Fibroblast of the aortic adventitia (primary cell): ENCODE data around the gene MUC21. TPM values are rescaled to one million over a fixed set of nuclear protein-coding genes. Genes with fewer than 3 reads are reported as not detected.

Source experiments
- DNase-seq: peaks from one replicate; pipeline ENCODE4 v3.0.0-alpha.2; 2010; ENCODE audit warnings: low read depth
- H3K4me3 ChIP-seq: 2 replicates; pipeline ENCODE4 v1.5.1; 2011; ENCODE audit warnings: low read depth, mild to moderate bottlenecking, control low read depth, low read length, moderate library complexity
- CTCF ChIP-seq: IDR thresholded peaks from 2 replicates; pipeline ENCODE4 v1.5.1; 2011; ENCODE audit warnings: mild to moderate bottlenecking, low read length, control low read depth, inconsistent platforms; ENCODE audit not compliant: insufficient read depth
- total RNA-seq: library from RNA; depleted of rRNA; stranded (reverse); fragments of >200 nt; gene quantifications from 2 replicates; pipeline ENCODE4 v1.2.3, GENCODE V29; 2012; ENCODE audit warnings: low replicate concordance

Gene MUC21
- total RNA-seq, 1 donor, result not detected

DNA sequence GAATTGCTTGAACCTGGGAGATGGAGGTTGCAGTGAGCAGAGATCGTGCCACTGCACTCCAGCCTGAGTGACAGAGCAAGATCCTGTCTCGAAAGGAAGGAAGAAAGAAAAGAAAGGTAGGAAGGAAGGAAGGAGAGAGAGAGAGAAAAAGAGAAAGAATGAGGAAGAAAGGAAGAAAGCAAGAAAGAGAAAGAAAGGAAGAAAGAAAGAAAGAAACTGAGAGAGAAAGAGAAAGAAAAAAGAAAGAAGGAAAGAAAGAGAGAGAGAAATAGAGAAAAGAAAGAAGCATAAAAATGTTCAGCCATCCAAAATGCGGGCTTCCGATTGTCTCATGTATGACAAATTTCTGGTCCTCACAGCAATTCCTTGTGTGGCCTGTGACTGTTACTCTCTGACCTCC, 49.6 kb downstream of the MUC21 start:
- no peak for TF ChIP-seq CTCF
- no peak for DNase-seq
- no peak overlapping the region for H3K4me3 ChIP-seq

GRCh38 chr6:31035862-31036497, 52.5 kb downstream of the MUC21 start:
- no peak for TF ChIP-seq CTCF
- peak; percentile 36 for DNase-seq
- H3K4me3 ChIP-seq, result no peak overlapping the region

- no peak for DNase-seq
- TF ChIP-seq CTCF, result no peak
- H3K4me3 ChIP-seq, result no peak overlapping the region
Observed at GRCh38 chr6:31037169-31037568, 53.7 kb downstream of the MUC21 start.

- peak; percentile 27 for DNase-seq
- no peak overlapping the region for H3K4me3 ChIP-seq
- TF ChIP-seq CTCF, result no peak
Observed at GRCh38 chr6:31037682-31038081, 54.2 kb downstream of the MUC21 start.

GRCh38 chr6:31038559-31038958, 55.0 kb downstream of the MUC21 start:
- no peak for TF ChIP-seq CTCF
- H3K4me3 ChIP-seq, result no peak overlapping the region
- DNase-seq, result no peak

Other genes starting within 250 kb of the MUC21 start
- 77.8 and 109 TPM in 2 replicates for gene FLOT1, start 241.0 kb upstream of the MUC21 start, total RNA-seq
- gene IER3, start 239.2 kb upstream of the MUC21 start, total RNA-seq, result 23.8 and 26.7 TPM in 2 replicates
- gene DDR1, start 99.2 kb upstream of the MUC21 start, total RNA-seq, result 7.7 and 41.9 TPM in 2 replicates
- gene GTF2H4, start 75.5 kb upstream of the MUC21 start, total RNA-seq, result 3.8 and 12.7 TPM in 2 replicates
- gene VARS2, start 69.5 kb upstream of the MUC21 start, total RNA-seq, result 15.6 and 18.5 TPM in 2 replicates
- not detected in 2 replicates for gene SFTA2, start 51.5 kb upstream of the MUC21 start, total RNA-seq
- under 0.01 TPM in 1 of 2 replicates, not detected in the other for gene MUCL3, start 42.7 kb upstream of the MUC21 start, total RNA-seq
- gene MUC22, start 26.8 kb downstream of the MUC21 start, total RNA-seq, result not detected in 2 replicates
- gene C6orf15, start 128.9 kb downstream of the MUC21 start, total RNA-seq, result not detected in 2 replicates
- 1.2 and 7.0 TPM in 2 replicates for gene PSORS1C1, start 131.1 kb downstream of the MUC21 start, total RNA-seq
- gene CDSN, start 136.7 kb downstream of the MUC21 start, total RNA-seq, result not detected in 2 replicates
- not detected in 2 replicates for gene PSORS1C2, start 155.3 kb downstream of the MUC21 start, total RNA-seq
- 21.1 and 42.0 TPM in 2 replicates for gene CCHCR1, start 174.1 kb downstream of the MUC21 start, total RNA-seq
- gene TCF19, start 174.9 kb downstream of the MUC21 start, total RNA-seq, result 4.2 and 46.3 TPM in 2 replicates
- gene POU5F1, start 187.0 kb downstream of the MUC21 start, total RNA-seq, result not detected in 2 replicates